OCI-LY1 (cell line): ENCODE data around the gene MAD1L1.

ENCODE experiments used
- CTCF ChIP-seq: fragments of 200-600 bp; sonication (generic), shearing (Covaris generic); IDR thresholded peaks from 2 replicates; pipeline ENCODE4 v1.5.1; 2017; ENCODE audit warnings: mild to moderate bottlenecking, antibody characterized with exemption, low read length, moderate library complexity, mixed read lengths
- EZH2 ChIP-seq: fragments of 200-600 bp; sonication (generic), shearing (Covaris generic); IDR thresholded peaks from 2 replicates; pipeline ENCODE4 v1.8.0; 2017; ENCODE audit warnings: borderline replicate concordance, mixed run types, mild to moderate bottlenecking, antibody characterized with exemption, low read length, moderate library complexity, mixed read lengths

DNA sequence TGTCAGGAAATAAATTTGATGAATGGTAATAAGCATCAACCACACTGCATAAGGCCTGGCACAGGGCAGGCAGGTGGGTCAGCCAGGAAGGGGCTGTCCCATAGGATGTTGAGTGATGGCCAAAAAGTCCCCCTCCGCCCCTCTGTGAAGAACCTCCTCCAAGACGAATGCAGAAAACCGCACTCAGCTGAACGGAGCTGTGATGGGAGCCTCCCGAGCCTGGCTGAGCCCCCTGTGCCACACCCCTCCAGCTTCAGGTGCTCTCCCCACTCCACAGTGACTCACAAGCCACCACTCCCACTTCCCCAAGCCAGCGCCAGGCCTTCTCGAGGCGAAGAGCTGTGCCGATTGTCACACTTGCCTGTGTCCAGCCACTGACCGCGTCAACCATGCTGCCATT is 184.2 kb downstream of the MAD1L1 start:
- no peak for TF ChIP-seq EZH2
- no peak for TF ChIP-seq CTCF
